Measurements from ENCODE around the gene SYT2. TPM values are rescaled to one million over a fixed set of nuclear protein-coding genes. Genes with fewer than 3 reads are reported as not detected.
"Not testable (repeated sequence)": the region's sequence is repeated elsewhere in the genome, so short reads cannot be mapped to it uniquely, and the experiment has no call there.

SYT2 gene
- total and polyA plus RNA-seq, 10 donors: under 0.01 to 0.14 (median 0.03) TPM; not detected in 3

- H3K4me1 ChIP-seq: peaks cover 0 to 9% (median 2%) of the 10 kb centered on the region in 6 donors
- TF ChIP-seq POLR2A (IDR thresholded peaks at IDR 0.05) (no peak), CTCF (IDR thresholded peaks at IDR 0.05 in 8 of 11, conservative IDR thresholded peaks at IDR 0.05 in 3 of 11) (no peak), POLR2AphosphoS5 (IDR thresholded peaks at IDR 0.05) (no peak)
- 89 to 95% (median 92%) methylated on average over 7 of the region's 7 CpGs for WGBS, 5 donors
- peaks cover 0 to 41% (median 18%) of the 10 kb centered on the region in 6 donors for H3K36me3 ChIP-seq
- H3K27me3 ChIP-seq (replicated peaks in 1 of 7): peaks cover 0 to 9% (median 0%) of the 10 kb centered on the region in 7 donors
- no peaks in the 10 kb centered on the region for H3K9me3 ChIP-seq
- DNase-seq: no peak
- no peak overlapping the region for H3K27ac ChIP-seq
- H3K4me3 ChIP-seq: no peak overlapping the region
- intact Hi-C loops (cut with DNase I; ENCODE audit: low total_unique reads): no loop called here
These were observed 13.5 kb upstream of the SYT2 start for GRCh38 chr1:202723708-202724107.

GRCh38 chr1:202723046-202723445, 12.8 kb upstream of the SYT2 start:
- intact Hi-C loops (cut with DNase I; ENCODE audit: low total_unique reads); DNase-seq; H3K27ac ChIP-seq; H3K4me1 ChIP-seq; H3K4me3 ChIP-seq; H3K9me3 ChIP-seq: not testable (repeated sequence)
- peaks cover 0 to 34% (median 12%) of the 10 kb centered on the region in 6 donors for H3K36me3 ChIP-seq
- 69 to 87% (median 75%) methylated on average over 6 of the region's 6 CpGs for WGBS, 5 donors
- peaks cover 0 to 11% (median 0%) of the 10 kb centered on the region in 7 donors for H3K27me3 ChIP-seq (replicated peaks in 1 of 7)

- no peak overlapping the region for H3K4me3 ChIP-seq
- DNase-seq: no peak
- no peak overlapping the region for H3K27ac ChIP-seq
- 76 to 85% (median 78%) methylated on average over 2 of the region's 2 CpGs for WGBS, 5 donors
- peaks cover 0 to 9% (median 2%) of the 10 kb centered on the region in 6 donors for H3K4me1 ChIP-seq
- H3K36me3 ChIP-seq: no peaks in the 10 kb centered on the region
- intact Hi-C loops (cut with DNase I; ENCODE audit: low total_unique reads): loop anchor here (10.0 kb wide), 1 partner anchor 532 kb away; no protein-coding TSS in a partner anchor
- no peaks in the 10 kb centered on the region for H3K9me3 ChIP-seq
- H3K27me3 ChIP-seq (replicated peaks in 1 of 7): peaks cover 0 to 59% (median 2%) of the 10 kb centered on the region in 7 donors
- no peak for TF ChIP-seq CTCF (IDR thresholded peaks at IDR 0.05 in 8 of 11, conservative IDR thresholded peaks at IDR 0.05 in 3 of 11)
- no peak for TF ChIP-seq POLR2AphosphoS5 (IDR thresholded peaks at IDR 0.05)
- no peak for TF ChIP-seq POLR2A (IDR thresholded peaks at IDR 0.05)
These were observed 6.4 kb upstream of the SYT2 start for GRCh38 chr1:202716654-202717053.

GRCh38 chr1:202714202-202714601, 3.9 kb upstream of the SYT2 start:
- Histone ChIP-seq H3K27me3 (replicated peaks in 1 of 7) (peaks cover 6 to 80% (median 26%) of the 10 kb centered on the region in 7 donors), H3K4me1 (peaks cover 5 to 17% (median 13%) of the 10 kb centered on the region in 6 donors)
- H3K36me3 ChIP-seq, DNase-seq, H3K9me3 ChIP-seq, H3K4me3 ChIP-seq, H3K27ac ChIP-seq: not testable (repeated sequence)
- intact Hi-C loops (cut with DNase I; ENCODE audit: low total_unique reads): loop anchor here (10.0 kb wide), 1 partner anchor 529 kb away; no protein-coding TSS in a partner anchor
- WGBS, 5 donors: 86 to 100% (median 97%) methylated on average over 1 of the region's 1 CpG

GRCh38 chr1:202713110-202713509, 2.9 kb upstream of the SYT2 start:
- peaks cover 5 to 17% (median 13%) of the 10 kb centered on the region in 6 donors for H3K4me1 ChIP-seq
- WGBS, 5 donors: 57 to 72% (median 66%) methylated on average over 4 of the region's 4 CpGs
- peaks cover 6 to 84% (median 37%) of the 10 kb centered on the region in 7 donors for H3K27me3 ChIP-seq (replicated peaks in 1 of 7)
- intact Hi-C loops (cut with DNase I; ENCODE audit: low total_unique reads): loop anchor here (10.0 kb wide), 1 partner anchor 528 kb away; no protein-coding TSS in a partner anchor
- TF ChIP-seq POLR2AphosphoS5 (IDR thresholded peaks at IDR 0.05) (no peak), POLR2A (IDR thresholded peaks at IDR 0.05) (no peak), CTCF (IDR thresholded peaks at IDR 0.05 in 8 of 11, conservative IDR thresholded peaks at IDR 0.05 in 3 of 11) (no peak)
- no peak overlapping the region for H3K4me3 ChIP-seq
- H3K36me3 ChIP-seq: no peaks in the 10 kb centered on the region
- H3K9me3 ChIP-seq: no peaks in the 10 kb centered on the region
- DNase-seq: no peak
- no peak overlapping the region for H3K27ac ChIP-seq

Data from spleen (tissue), 11 donors.